HCT116 (cell line): Measurements from ENCODE around the gene DAPL1. TPM values are rescaled to one million over a fixed set of nuclear protein-coding genes. Genes with fewer than 3 reads are reported as not detected.

Experiments
- ATAC-seq: fragments of 200-7000 bp; cut with Tn5 transposase; 2 replicates; pipeline ENCODE4 v1.9.1; 2020; ENCODE audit warnings: mild to moderate bottlenecking, moderate library complexity
- BruUV-seq: library from RNA; stranded (reverse); fragments of 400-500 nt; replicated peaks from 2 replicates; lab custom pipeline; 2021; lab: Mats Ljungman, UMichigan
- CTCF ChIA-PET: fragments of 300-600 bp; sonication (Branson Sonifier 250); formaldehyde crosslinking; loops from one replicate; lab custom pipeline; 2021; ENCODE audit warnings: antibody characterized with exemption; lab: Charles Lee
- POLR2A ChIA-PET: fragments of 300-600, 350-600 bp; sonication (Branson Sonifier 250); formaldehyde crosslinking; loops from one replicate; lab custom pipeline; 2021; ENCODE audit warnings: antibody characterized with exemption; lab: Charles Lee
- RAD21 ChIA-PET, 2 experiments: fragments of 300-600 bp; sonication (Branson Sonifier 250); formaldehyde crosslinking; loops; one replicate each; lab custom pipeline; 2023; ENCODE audit warnings: low total read pairs in 2 of 2; ENCODE audit not compliant: uncharacterized antibody in 2 of 2, unreplicated experiment in 2 of 2, low non-redundant PET in 1 of 2; lab: Charles Lee
- DNase-seq: peaks from one replicate; pipeline ENCODE4 v3.0.0-alpha.2; 2010; ENCODE audit warnings: low read depth, low spot score
- H2AFZ ChIP-seq: fragments of 200-600 bp; shearing (Covaris generic), sonication (generic); 2 replicates; pipeline ENCODE4 v1.6.1; 2017; ENCODE audit warnings: low read depth, mixed run types, mixed read lengths, antibody characterized with exemption, low read length; ENCODE audit not compliant: poor library complexity, severe bottlenecking
- H3K27ac ChIP-seq: 2 replicates; pipeline ENCODE4 v1.5.1; 2012; ENCODE audit warnings: low read depth, low read length
- H3K27me3 ChIP-seq: fragments of 200-600 bp; sonication (generic); 2 replicates; pipeline ENCODE4 v1.6.1; 2016; ENCODE audit warnings: mixed run types, low read length, mixed read lengths; ENCODE audit not compliant: insufficient read depth
- H3K36me3 ChIP-seq, 2 experiments: fragments of 200-500 bp in 1 of 2; fragments of 200-600 bp in 1 of 2; sonication (Bioruptor generic) in 1 of 2; sonication (generic) in 1 of 2; 2 replicates each; pipeline versions ENCODE4 v1.5.1 to v1.6.1; 2014 to 2016; ENCODE audit warnings: low read length in 2 of 2, inconsistent platforms in 1 of 2, mixed read lengths in 1 of 2, mixed run types in 1 of 2; ENCODE audit not compliant: insufficient read depth in 2 of 2, control insufficient read depth in 1 of 2
- H3K4me1 ChIP-seq, 2 experiments: fragments of 200-600 bp in 1 of 2; sonication (generic) in 1 of 2; 2 replicates each; pipeline versions ENCODE4 v1.5.1 to v1.6.1; 2012 to 2017; ENCODE audit warnings: low read length in 2 of 2, inconsistent platforms in 1 of 2, mild to moderate bottlenecking in 1 of 2, mixed read lengths in 1 of 2, mixed run types in 1 of 2, moderate library complexity in 1 of 2; ENCODE audit not compliant: insufficient read depth in 2 of 2, control insufficient read depth in 1 of 2
- H3K4me2 ChIP-seq: fragments of 200-600 bp; sonication (generic); 2 replicates; pipeline ENCODE4 v1.6.1; 2017; ENCODE audit warnings: mixed run types, low read length, mixed read lengths
- H3K4me3 ChIP-seq, 2 experiments: fragments of 200-600 bp in 1 of 2; sonication (generic) in 1 of 2; replicated peaks in 1 of 2; 2 replicates each; pipeline ENCODE4 v1.5.1; 2011 to 2016; ENCODE audit warnings: low read length in 2 of 2, control low read depth in 1 of 2, low read depth in 1 of 2, mild to moderate bottlenecking in 1 of 2, mixed read lengths in 1 of 2, mixed run types in 1 of 2
- H3K79me2 ChIP-seq: fragments of 200-600 bp; sonication (generic); 2 replicates; pipeline ENCODE4 v1.6.1; 2017; ENCODE audit warnings: mild to moderate bottlenecking, mixed run types, low read length, moderate library complexity, mixed read lengths; ENCODE audit not compliant: insufficient read depth
- H3K9ac ChIP-seq: fragments of 200-600 bp; sonication (generic); 2 replicates; pipeline ENCODE4 v1.6.1; 2016; ENCODE audit warnings: low read length, mixed read lengths
- H3K9me2 ChIP-seq: fragments of 200-600 bp; sonication (generic), shearing (Covaris generic); 2 replicates; pipeline ENCODE4 v1.6.1; 2017; ENCODE audit warnings: mixed run types, mild to moderate bottlenecking, moderate library complexity; ENCODE audit not compliant: insufficient read depth
- H3K9me3 ChIP-seq, 2 experiments: fragments of 200-500 bp in 1 of 2; fragments of 200-600 bp in 1 of 2; sonication (Bioruptor generic) in 1 of 2; sonication (generic) in 1 of 2; 2 replicates each; pipeline ENCODE4 v1.6.1; 2014 to 2017; ENCODE audit warnings: low read length in 2 of 2, mixed read lengths in 2 of 2, inconsistent platforms in 1 of 2, low read depth in 1 of 2, mild to moderate bottlenecking in 1 of 2, mixed run types in 1 of 2, moderate library complexity in 1 of 2; ENCODE audit not compliant: control insufficient read depth in 1 of 2, insufficient read depth in 1 of 2
- H4K20me1 ChIP-seq: fragments of 200-600 bp; sonication (generic), shearing (Covaris generic); 2 replicates; pipeline ENCODE4 v1.6.1; 2017; ENCODE audit warnings: mixed run types, mild to moderate bottlenecking, moderate library complexity; ENCODE audit not compliant: insufficient read depth
- CBX3 ChIP-seq: IDR thresholded peaks from 2 replicates; pipeline ENCODE4 v1.6.1; 2012; ENCODE audit warnings: low read depth
- EGR1 ChIP-seq: IDR thresholded peaks from 2 replicates; pipeline ENCODE4 v1.6.1; 2012; ENCODE audit warnings: low read depth
- ELF1 ChIP-seq: IDR thresholded peaks from 2 replicates; pipeline ENCODE4 v1.6.1; 2012; ENCODE audit warnings: low read depth, borderline replicate concordance
- EZH2 ChIP-seq: fragments of 200-600 bp; sonication (generic); IDR thresholded peaks from 2 replicates; pipeline ENCODE4 v1.6.1; 2017; ENCODE audit warnings: antibody characterized with exemption, mixed run types
- EZH2phosphoT487 ChIP-seq: fragments of 200-600 bp; IDR thresholded peaks from 2 replicates; pipeline ENCODE4 v1.6.1; 2018; ENCODE audit warnings: antibody characterized with exemption, borderline replicate concordance
- FOSL1 ChIP-seq: IDR thresholded peaks from 2 replicates; pipeline ENCODE4 v1.6.1; 2012; ENCODE audit warnings: low read depth
- POLR2A ChIP-seq: IDR thresholded peaks from 2 replicates; pipeline ENCODE4 v1.7.0; 2011; ENCODE audit warnings: borderline replicate concordance; ENCODE audit not compliant: insufficient read depth, insufficient read length; ENCODE audit errors: extremely low read depth
- POLR2AphosphoS5 ChIP-seq: IDR thresholded peaks from 2 replicates; pipeline ENCODE4 v1.6.1; 2011; ENCODE audit warnings: mild to moderate bottlenecking, low read depth, low read length, moderate library complexity
- RAD21 ChIP-seq: IDR thresholded peaks from 2 replicates; pipeline ENCODE4 v1.6.1; 2012; ENCODE audit warnings: low read depth, mild to moderate bottlenecking
- SIN3A ChIP-seq: IDR thresholded peaks from 2 replicates; pipeline ENCODE4 v1.6.1; 2012; ENCODE audit warnings: low read depth
- SP1 ChIP-seq: IDR thresholded peaks from 2 replicates; pipeline ENCODE4 v1.6.1; 2012; ENCODE audit warnings: low read depth
- SRF ChIP-seq: IDR thresholded peaks from 2 replicates; pipeline ENCODE4 v1.6.1; 2012; ENCODE audit warnings: low read depth
- YY1 ChIP-seq: IDR thresholded peaks from 2 replicates; pipeline ENCODE4 v1.6.1; 2011; ENCODE audit warnings: low read length, low read depth, moderate library complexity, mild to moderate bottlenecking; ENCODE audit not compliant: insufficient replicate concordance; ENCODE audit errors: extremely low read depth
- ZFX ChIP-seq: fragments of 450-650 bp; IDR thresholded peaks from 2 replicates; pipeline ENCODE4 v1.6.1; 2017
- intact Hi-C: fragments of 100-400 bp; cut with micrococcal nuclease; formaldehyde crosslinking; loops from 2 replicates; pipeline ENCODE4 v1.10.0; 2022
- total RNA-seq: library from RNA; stranded (reverse); gene quantifications from one replicate; pipeline ENCODE4 v1.2.1, GENCODE V29; 2021; ENCODE audit not compliant: unreplicated experiment
- TF ChIP-seq, protein P1 (sequence below), 3 experiments: fragments of 200-600 bp in 1 of 3; sonication (generic) in 1 of 3; IDR thresholded peaks in 2 of 3; conservative IDR thresholded peaks in 1 of 3; 2 replicates each; pipeline ENCODE4 v1.5.1; 2012 to 2017; ENCODE audit warnings: low read depth in 2 of 3, low read length in 2 of 3, antibody characterized with exemption in 1 of 3, borderline replicate concordance in 1 of 3, control low read depth in 1 of 3, mild to moderate bottlenecking in 1 of 3, mixed read lengths in 1 of 3, mixed run types in 1 of 3, moderate library complexity in 1 of 3; ENCODE audit not compliant: insufficient read depth in 1 of 3

The DAPL1 gene
- total RNA-seq, 1 experiment from 2014 or later = not detected

DNA sequence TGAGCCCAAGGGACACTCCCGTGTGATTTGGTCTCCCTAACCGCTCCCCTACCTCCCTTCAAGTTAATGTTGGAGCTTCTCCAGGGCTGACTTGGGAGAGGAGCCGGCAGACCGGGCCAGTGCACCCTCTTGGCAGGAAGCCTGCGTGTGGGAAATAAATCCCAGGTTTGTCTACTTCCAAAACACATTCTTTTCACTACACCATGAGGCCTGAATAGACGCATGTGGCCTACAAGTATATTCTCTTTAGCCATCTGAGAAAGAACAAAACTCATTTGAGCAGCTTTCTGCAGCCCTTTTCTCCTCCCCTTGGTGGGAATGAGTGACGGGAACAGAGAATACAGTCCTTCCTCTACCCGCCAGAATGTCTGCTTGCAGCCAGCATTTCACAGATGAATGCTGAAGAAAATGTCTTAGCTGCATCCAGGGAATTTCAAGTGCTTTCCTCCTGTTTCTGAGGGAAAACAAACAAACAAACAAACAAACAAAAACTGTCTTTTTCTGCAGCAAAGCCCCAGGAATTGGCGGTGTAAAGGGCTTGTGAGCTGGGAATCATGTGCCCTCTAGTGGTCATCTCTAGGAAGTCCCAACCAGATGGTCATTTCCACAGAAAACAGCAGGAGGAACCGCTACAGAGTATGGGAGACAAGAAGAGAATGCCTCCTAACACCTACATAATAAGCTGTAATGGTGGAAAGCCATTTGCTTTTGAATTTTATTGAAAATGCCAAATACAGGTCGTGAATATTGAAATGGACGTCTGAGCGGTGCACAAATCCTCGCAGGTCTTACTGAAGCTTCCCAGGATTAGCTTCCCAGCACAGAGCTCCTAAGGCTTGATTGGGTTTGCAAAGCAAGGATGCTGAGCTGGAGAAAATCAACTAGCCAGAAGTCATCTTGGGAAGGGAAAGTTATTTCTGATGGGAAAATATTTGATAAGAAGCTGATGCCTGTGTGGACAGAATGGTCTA, 41.2 kb upstream of the DAPL1 start:
- ChIA-PET CTCF (interaction anchor here (0.5 to 2.6 kb wide), 27 partner anchors 9 to 1244 kb away, joined by 3 to 51 read pairs (median 3); no protein-coding TSS in a partner anchor), RAD21 (interaction anchor here (0.7 to 1.5 kb wide), 5 partner anchors 574 to 730 kb away, joined by 3 to 8 read pairs (median 3); no protein-coding TSS in a partner anchor), POLR2A (no interaction called here)
- no peaks in the 10 kb centered on the region for H3K4me1 ChIP-seq
- no peak overlapping the region for H3K9ac ChIP-seq
- no peaks in the 10 kb centered on the region for H4K20me1 ChIP-seq
- ATAC-seq (peak; percentile 90), DNase-seq (peak; percentile 48)
- H3K27me3 ChIP-seq = peaks cover 2% of the 10 kb centered on the region; the same call in 1 of the 2 replicates
- H3K79me2 ChIP-seq = no peaks in the 10 kb centered on the region
- H3K4me3 ChIP-seq = no peak overlapping the region
- H3K27ac ChIP-seq = no peak overlapping the region
- H2AFZ ChIP-seq = peak overlapping the region; percentile 72
- no peaks in the 10 kb centered on the region for H3K36me3 ChIP-seq
- TF ChIP-seq YY1 (peak; percentile 36), ZFX (no peak), FOSL1 (no peak), EZH2 (no peak), SIN3A (no peak), SRF (no peak), ELF1 (no peak), RAD21 (peak; percentile 88), POLR2A (no peak), CBX3 (no peak), EZH2phosphoT487 (no peak), EGR1 (no peak), SP1 (no peak), POLR2AphosphoS5 (no peak)
- TF ChIP-seq, protein P1, sequence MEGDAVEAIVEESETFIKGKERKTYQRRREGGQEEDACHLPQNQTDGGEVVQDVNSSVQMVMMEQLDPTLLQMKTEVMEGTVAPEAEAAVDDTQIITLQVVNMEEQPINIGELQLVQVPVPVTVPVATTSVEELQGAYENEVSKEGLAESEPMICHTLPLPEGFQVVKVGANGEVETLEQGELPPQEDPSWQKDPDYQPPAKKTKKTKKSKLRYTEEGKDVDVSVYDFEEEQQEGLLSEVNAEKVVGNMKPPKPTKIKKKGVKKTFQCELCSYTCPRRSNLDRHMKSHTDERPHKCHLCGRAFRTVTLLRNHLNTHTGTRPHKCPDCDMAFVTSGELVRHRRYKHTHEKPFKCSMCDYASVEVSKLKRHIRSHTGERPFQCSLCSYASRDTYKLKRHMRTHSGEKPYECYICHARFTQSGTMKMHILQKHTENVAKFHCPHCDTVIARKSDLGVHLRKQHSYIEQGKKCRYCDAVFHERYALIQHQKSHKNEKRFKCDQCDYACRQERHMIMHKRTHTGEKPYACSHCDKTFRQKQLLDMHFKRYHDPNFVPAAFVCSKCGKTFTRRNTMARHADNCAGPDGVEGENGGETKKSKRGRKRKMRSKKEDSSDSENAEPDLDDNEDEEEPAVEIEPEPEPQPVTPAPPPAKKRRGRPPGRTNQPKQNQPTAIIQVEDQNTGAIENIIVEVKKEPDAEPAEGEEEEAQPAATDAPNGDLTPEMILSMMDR (IDR thresholded peaks at IDR 0.05 in 2 of 3, conservative IDR thresholded peaks at IDR 0.05 in 1 of 3; ENCODE audit: borderline replicate concordance in 1 of 3, insufficient read depth in 1 of 3, low read depth in 2 of 3, low read length in 2 of 3) = peak; percentile 87 to 93 (median 87)
- no peaks in the 10 kb centered on the region for H3K9me2 ChIP-seq
- no peaks in the 10 kb centered on the region for H3K9me3 ChIP-seq
- H3K4me2 ChIP-seq = peak overlapping the region; percentile 35
- intact Hi-C loops = loop anchor here (1.0 to 5.0 kb wide), 5 partner anchors 297 to 1262 kb away; partner anchors contain the start of genes CCDC148 and PKP4
- no TSS peak for BruUV-seq
